ENCODE data around the gene GPC6.

DNA sequence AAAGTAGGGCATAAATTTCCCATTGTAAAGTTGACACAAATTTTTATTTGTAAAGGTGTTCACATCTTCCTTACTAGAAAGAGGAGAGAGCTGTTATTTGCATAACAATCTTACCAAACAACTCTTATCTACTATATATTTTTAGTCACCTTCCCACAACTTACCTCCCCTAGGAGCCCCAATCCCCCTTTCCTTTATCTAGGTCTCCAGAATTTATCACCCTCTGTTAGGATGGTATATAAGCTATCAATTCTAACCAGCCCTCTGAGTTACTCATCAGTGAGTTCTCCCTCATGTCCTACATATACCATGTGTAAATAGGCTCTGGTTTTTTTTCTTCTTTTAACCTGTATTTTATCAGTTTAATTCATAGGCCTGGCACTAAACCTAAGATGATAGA lies 1190.7 kb downstream of the GPC6 start:
- TF ChIP-seq, protein P1, sequence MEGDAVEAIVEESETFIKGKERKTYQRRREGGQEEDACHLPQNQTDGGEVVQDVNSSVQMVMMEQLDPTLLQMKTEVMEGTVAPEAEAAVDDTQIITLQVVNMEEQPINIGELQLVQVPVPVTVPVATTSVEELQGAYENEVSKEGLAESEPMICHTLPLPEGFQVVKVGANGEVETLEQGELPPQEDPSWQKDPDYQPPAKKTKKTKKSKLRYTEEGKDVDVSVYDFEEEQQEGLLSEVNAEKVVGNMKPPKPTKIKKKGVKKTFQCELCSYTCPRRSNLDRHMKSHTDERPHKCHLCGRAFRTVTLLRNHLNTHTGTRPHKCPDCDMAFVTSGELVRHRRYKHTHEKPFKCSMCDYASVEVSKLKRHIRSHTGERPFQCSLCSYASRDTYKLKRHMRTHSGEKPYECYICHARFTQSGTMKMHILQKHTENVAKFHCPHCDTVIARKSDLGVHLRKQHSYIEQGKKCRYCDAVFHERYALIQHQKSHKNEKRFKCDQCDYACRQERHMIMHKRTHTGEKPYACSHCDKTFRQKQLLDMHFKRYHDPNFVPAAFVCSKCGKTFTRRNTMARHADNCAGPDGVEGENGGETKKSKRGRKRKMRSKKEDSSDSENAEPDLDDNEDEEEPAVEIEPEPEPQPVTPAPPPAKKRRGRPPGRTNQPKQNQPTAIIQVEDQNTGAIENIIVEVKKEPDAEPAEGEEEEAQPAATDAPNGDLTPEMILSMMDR (IDR thresholded peaks at IDR 0.05; ENCODE audit: poor library complexity, severe bottlenecking) = no peak
- TF ChIP-seq EZH2 (IDR thresholded peaks at IDR 0.05; ENCODE audit: borderline replicate concordance, insufficient read depth, low read length, poor library complexity, severe bottlenecking) (no peak), POLR2AphosphoS5 (IDR thresholded peaks at IDR 0.05) (no peak), MXI1 (conservative IDR thresholded peaks at IDR 0.05; ENCODE audit: poor library complexity, severe bottlenecking) (no peak), SMC3 (conservative IDR thresholded peaks at IDR 0.05; ENCODE audit: poor library complexity) (no peak), EP300 (conservative IDR thresholded peaks at IDR 0.05; ENCODE audit: poor library complexity, severe bottlenecking) (no peak), RAD21 (conservative IDR thresholded peaks at IDR 0.05) (no peak), TAF1 (IDR thresholded peaks at IDR 0.05; ENCODE audit: low read depth) (no peak)

Data from neural cell (in vitro differentiated cells).